K562 (cell line): Measurements from ENCODE around the gene IL15RA. TPM values are rescaled to one million over a fixed set of nuclear protein-coding genes. Genes with fewer than 3 reads are reported as not detected.

Source experiments
- CGGBP1 ChIP-seq: fragments of 250-450 bp; sonication (Bioruptor Pico); IDR thresholded peaks from 2 replicates; pipeline ENCODE4 v1.9.0; 2021; ENCODE audit warnings: mild to moderate bottlenecking
- KAT7 ChIP-seq: sonication (generic); formaldehyde crosslinking; IDR thresholded peaks from 2 replicates; pipeline ENCODE4 v1.8.0; 2022; ENCODE audit warnings: missing genetic modification reagents, mild to moderate bottlenecking, borderline replicate concordance
- MCM5 ChIP-seq: fragments of 450-650 bp; IDR thresholded peaks from 2 replicates; pipeline ENCODE4 v1.6.1; 2016; ENCODE audit warnings: low read depth
- NFE2L1 ChIP-seq: fragments of 450-650 bp; IDR thresholded peaks from 2 replicates; pipeline ENCODE4 v1.6.1; 2016; ENCODE audit warnings: missing genetic modification characterization, low read depth, mild to moderate bottlenecking, missing compliant biosample characterization, moderate library complexity, borderline replicate concordance
- SREBF1 ChIP-seq: fragments of 150-350 bp; IDR thresholded peaks from 2 replicates; pipeline ENCODE4 v1.6.1; 2014; ENCODE audit warnings: antibody characterized with exemption, low read depth, low read length, borderline replicate concordance
- TCF7 ChIP-seq: sonication (generic); IDR thresholded peaks from 2 replicates; pipeline ENCODE4 v1.6.1; 2016; ENCODE audit warnings: antibody characterized with exemption, borderline replicate concordance
- USF1 ChIP-seq: sonication (generic); formaldehyde crosslinking; IDR thresholded peaks from 2 replicates; pipeline ENCODE4 v1.9.0; 2022; ENCODE audit warnings: mild to moderate bottlenecking, missing genetic modification reagents
- ZNF263 ChIP-seq: sonication (generic); formaldehyde crosslinking; IDR thresholded peaks from 2 replicates; pipeline ENCODE4 v1.8.0; 2022; ENCODE audit warnings: mild to moderate bottlenecking, missing genetic modification reagents, borderline replicate concordance
- ZNF699 ChIP-seq: fragments of 250-450 bp; sonication (Bioruptor Pico); IDR thresholded peaks from 2 replicates; pipeline ENCODE4 v1.8.0; 2021; ENCODE audit warnings: mild to moderate bottlenecking, moderate library complexity; ENCODE audit not compliant: insufficient replicate concordance
- polyA plus RNA-seq, 8 experiments: library from polyadenylated mRNA; depleted of rRNA in 4 of 8; stranded (reverse) in 5 of 8; unstranded in 3 of 8; fragments of >200 nt; fragmentation: Nextera tagmentation in 2 of 8; fragmentation: Illumina TruSeq in 1 of 8; extraction: Ambion mirVana in 2 of 8; extraction: Trizol in 1 of 8; gene quantifications; 2 replicates each; pipeline versions ENCODE4 v1.2.1 to v1.2.3, GENCODE V29; 2011 to 2014; ENCODE audit warnings: inconsistent platforms in 1 of 8, missing spikeins in 1 of 8
- total RNA-seq, 7 experiments: library from RNA; depleted of rRNA in 6 of 7; stranded (reverse); fragments of >200 nt in 6 of 7; fragmentation: Illumina TruSeq in 2 of 7; extraction: Trizol in 2 of 7; gene quantifications; 2 replicates each; pipeline versions ENCODE4 v1.2.1 to v1.2.3, GENCODE V29; 2011 to 2021; ENCODE audit warnings: low replicate concordance in 1 of 7
- TF ChIP-seq, protein P1 (sequence below): IDR thresholded peaks from 3 replicates; pipeline ENCODE4 v1.6.1; 2011; ENCODE audit warnings: borderline replicate concordance, mild to moderate bottlenecking, moderate library complexity; ENCODE audit not compliant: insufficient read length; ENCODE audit errors: extremely low read depth
- TF ChIP-seq, protein P2 (sequence below): fragments of 200-600 bp; sonication (generic); IDR thresholded peaks from one replicate; pipeline ENCODE4 v1.6.1; 2012; ENCODE audit warnings: mild to moderate bottlenecking, low read depth, low read length, inconsistent platforms

IL15RA gene
- total and polyA plus RNA-seq, 9 of the 15 experiments (the other 6 are each of a cell fraction or from before 2014, with no cell fraction given) = 1.2 to 11.7 (median 8.0) TPM

DNA sequence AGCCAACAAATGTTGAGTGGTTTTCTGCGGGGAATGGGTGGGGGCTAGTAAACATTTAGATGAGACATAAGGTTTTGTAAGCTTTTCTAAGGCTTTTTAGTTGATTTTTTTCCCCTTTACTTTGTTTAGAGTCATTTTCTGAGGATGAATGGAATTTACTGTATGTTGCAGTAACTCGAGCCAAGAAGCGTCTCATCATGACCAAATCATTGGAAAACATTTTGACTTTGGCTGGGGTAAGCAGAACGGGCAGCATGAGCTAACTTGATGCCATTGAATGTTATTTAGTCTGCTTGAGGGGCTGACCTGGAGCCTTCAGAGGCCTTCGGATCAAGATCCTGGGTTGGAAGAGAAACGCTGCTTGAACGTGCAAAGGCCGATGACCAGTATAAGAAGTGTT is 50.0 kb downstream of the IL15RA start (continued):
- TF ChIP-seq ZNF263 (CRISPR knock-in tag) (no peak), CGGBP1 (CRISPR knock-in tag) (no peak), NFE2L1 (tag) (no peak), KAT7 (CRISPR knock-in tag) (no peak), SREBF1 (no peak), USF1 (CRISPR knock-in tag) (no peak), MCM5 (no peak), ZNF699 (CRISPR knock-in tag) (no peak), TCF7 (no peak)
- TF ChIP-seq, protein P1, sequence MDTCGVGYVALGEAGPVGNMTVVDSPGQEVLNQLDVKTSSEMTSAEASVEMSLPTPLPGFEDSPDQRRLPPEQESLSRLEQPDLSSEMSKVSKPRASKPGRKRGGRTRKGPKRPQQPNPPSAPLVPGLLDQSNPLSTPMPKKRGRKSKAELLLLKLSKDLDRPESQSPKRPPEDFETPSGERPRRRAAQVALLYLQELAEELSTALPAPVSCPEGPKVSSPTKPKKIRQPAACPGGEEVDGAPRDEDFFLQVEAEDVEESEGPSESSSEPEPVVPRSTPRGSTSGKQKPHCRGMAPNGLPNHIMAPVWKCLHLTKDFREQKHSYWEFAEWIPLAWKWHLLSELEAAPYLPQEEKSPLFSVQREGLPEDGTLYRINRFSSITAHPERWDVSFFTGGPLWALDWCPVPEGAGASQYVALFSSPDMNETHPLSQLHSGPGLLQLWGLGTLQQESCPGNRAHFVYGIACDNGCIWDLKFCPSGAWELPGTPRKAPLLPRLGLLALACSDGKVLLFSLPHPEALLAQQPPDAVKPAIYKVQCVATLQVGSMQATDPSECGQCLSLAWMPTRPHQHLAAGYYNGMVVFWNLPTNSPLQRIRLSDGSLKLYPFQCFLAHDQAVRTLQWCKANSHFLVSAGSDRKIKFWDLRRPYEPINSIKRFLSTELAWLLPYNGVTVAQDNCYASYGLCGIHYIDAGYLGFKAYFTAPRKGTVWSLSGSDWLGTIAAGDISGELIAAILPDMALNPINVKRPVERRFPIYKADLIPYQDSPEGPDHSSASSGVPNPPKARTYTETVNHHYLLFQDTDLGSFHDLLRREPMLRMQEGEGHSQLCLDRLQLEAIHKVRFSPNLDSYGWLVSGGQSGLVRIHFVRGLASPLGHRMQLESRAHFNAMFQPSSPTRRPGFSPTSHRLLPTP = no peak
- TF ChIP-seq, protein P2, sequence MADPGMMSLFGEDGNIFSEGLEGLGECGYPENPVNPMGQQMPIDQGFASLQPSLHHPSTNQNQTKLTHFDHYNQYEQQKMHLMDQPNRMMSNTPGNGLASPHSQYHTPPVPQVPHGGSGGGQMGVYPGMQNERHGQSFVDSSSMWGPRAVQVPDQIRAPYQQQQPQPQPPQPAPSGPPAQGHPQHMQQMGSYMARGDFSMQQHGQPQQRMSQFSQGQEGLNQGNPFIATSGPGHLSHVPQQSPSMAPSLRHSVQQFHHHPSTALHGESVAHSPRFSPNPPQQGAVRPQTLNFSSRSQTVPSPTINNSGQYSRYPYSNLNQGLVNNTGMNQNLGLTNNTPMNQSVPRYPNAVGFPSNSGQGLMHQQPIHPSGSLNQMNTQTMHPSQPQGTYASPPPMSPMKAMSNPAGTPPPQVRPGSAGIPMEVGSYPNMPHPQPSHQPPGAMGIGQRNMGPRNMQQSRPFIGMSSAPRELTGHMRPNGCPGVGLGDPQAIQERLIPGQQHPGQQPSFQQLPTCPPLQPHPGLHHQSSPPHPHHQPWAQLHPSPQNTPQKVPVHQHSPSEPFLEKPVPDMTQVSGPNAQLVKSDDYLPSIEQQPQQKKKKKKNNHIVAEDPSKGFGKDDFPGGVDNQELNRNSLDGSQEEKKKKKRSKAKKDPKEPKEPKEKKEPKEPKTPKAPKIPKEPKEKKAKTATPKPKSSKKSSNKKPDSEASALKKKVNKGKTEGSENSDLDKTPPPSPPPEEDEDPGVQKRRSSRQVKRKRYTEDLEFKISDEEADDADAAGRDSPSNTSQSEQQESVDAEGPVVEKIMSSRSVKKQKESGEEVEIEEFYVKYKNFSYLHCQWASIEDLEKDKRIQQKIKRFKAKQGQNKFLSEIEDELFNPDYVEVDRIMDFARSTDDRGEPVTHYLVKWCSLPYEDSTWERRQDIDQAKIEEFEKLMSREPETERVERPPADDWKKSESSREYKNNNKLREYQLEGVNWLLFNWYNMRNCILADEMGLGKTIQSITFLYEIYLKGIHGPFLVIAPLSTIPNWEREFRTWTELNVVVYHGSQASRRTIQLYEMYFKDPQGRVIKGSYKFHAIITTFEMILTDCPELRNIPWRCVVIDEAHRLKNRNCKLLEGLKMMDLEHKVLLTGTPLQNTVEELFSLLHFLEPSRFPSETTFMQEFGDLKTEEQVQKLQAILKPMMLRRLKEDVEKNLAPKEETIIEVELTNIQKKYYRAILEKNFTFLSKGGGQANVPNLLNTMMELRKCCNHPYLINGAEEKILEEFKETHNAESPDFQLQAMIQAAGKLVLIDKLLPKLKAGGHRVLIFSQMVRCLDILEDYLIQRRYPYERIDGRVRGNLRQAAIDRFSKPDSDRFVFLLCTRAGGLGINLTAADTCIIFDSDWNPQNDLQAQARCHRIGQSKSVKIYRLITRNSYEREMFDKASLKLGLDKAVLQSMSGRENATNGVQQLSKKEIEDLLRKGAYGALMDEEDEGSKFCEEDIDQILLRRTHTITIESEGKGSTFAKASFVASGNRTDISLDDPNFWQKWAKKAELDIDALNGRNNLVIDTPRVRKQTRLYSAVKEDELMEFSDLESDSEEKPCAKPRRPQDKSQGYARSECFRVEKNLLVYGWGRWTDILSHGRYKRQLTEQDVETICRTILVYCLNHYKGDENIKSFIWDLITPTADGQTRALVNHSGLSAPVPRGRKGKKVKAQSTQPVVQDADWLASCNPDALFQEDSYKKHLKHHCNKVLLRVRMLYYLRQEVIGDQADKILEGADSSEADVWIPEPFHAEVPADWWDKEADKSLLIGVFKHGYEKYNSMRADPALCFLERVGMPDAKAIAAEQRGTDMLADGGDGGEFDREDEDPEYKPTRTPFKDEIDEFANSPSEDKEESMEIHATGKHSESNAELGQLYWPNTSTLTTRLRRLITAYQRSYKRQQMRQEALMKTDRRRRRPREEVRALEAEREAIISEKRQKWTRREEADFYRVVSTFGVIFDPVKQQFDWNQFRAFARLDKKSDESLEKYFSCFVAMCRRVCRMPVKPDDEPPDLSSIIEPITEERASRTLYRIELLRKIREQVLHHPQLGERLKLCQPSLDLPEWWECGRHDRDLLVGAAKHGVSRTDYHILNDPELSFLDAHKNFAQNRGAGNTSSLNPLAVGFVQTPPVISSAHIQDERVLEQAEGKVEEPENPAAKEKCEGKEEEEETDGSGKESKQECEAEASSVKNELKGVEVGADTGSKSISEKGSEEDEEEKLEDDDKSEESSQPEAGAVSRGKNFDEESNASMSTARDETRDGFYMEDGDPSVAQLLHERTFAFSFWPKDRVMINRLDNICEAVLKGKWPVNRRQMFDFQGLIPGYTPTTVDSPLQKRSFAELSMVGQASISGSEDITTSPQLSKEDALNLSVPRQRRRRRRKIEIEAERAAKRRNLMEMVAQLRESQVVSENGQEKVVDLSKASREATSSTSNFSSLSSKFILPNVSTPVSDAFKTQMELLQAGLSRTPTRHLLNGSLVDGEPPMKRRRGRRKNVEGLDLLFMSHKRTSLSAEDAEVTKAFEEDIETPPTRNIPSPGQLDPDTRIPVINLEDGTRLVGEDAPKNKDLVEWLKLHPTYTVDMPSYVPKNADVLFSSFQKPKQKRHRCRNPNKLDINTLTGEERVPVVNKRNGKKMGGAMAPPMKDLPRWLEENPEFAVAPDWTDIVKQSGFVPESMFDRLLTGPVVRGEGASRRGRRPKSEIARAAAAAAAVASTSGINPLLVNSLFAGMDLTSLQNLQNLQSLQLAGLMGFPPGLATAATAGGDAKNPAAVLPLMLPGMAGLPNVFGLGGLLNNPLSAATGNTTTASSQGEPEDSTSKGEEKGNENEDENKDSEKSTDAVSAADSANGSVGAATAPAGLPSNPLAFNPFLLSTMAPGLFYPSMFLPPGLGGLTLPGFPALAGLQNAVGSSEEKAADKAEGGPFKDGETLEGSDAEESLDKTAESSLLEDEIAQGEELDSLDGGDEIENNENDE = no peak
